HL-60/S4 treated with retinoic acid at 250 ng/mL for 4 days and 3 days (cell line): ENCODE data around the gene CXCR4.
"Not testable (repeated sequence)": the region's sequence is repeated elsewhere in the genome, so short reads cannot be mapped to it uniquely, and the experiment has no call there.

Source experiments
- in situ Hi-C: fragments of 300-500 bp; cut with MboI; formaldehyde crosslinking; loops from 2 replicates; pipeline ENCODE4 v1.7.0; 2022; ENCODE audit warnings: low sequenced_read_pairs

The CXCR4 gene

DNA sequence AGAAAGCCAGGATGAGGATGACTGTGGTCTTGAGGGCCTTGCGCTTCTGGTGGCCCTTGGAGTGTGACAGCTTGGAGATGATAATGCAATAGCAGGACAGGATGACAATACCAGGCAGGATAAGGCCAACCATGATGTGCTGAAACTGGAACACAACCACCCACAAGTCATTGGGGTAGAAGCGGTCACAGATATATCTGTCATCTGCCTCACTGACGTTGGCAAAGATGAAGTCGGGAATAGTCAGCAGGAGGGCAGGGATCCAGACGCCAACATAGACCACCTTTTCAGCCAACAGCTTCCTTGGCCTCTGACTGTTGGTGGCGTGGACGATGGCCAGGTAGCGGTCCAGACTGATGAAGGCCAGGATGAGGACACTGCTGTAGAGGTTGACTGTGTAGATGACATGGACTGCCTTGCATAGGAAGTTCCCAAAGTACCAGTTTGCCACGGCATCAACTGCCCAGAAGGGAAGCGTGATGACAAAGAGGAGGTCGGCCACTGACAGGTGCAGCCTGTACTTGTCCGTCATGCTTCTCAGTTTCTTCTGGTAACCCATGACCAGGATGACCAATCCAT, 2.7 kb downstream of the CXCR4 start:
- in situ Hi-C loops, result no loop called here

DNA sequence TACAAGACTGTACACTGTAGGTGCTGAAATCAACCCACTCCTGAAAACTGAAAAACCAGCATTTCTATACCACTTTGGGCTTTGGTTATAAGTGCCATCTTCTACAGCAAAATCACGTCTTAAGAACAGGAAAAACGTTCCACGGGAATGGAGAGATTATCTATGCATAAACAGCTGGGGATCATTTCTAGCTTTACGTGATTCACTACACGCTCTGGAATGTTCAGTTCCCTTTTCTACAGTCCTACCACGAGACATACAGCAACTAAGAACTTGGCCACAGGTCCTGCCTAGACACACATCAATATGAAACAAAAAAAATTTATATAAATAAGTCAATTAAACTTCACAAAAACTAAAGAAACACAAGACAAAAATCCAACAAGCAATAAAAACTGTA, 3.6 kb downstream of the CXCR4 start:
- in situ Hi-C loops, result no loop called here

DNA sequence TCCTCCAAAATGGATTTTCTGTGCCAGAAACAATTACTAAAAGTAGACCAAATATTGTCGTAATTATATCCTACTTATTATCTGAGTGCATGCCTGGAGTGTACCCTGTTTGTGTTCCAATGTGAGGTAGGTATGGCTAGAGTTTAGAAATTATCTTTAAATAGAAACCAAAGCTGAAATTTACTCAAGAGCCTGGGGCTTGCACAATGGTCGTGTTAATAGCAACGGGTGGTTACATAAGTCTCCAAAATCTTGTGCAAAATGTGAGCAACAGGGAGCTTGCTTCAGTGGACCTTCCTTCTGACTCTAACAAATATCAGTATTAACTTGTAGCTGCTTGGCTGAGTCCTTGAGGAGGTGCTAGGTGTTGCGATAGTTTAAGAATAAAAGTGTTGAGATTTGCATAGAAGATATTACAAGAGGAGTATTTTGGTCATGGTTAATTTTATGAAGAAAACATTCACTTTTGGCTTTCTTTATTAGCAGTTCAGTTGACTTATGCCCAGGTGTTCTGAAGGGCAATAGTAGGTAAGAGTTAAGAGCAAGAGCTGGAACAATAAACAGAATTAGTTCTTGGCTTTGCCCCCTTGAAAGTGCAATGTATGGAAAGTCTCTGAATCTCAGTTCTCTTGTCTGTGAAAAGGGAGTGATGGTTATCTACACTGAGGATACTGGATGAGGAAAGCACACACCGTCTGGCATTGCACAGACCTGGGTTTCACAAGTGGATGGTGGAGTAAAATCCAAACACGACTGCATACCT, 4.6 kb downstream of the CXCR4 start:
- in situ Hi-C loops, result no loop called here

DNA sequence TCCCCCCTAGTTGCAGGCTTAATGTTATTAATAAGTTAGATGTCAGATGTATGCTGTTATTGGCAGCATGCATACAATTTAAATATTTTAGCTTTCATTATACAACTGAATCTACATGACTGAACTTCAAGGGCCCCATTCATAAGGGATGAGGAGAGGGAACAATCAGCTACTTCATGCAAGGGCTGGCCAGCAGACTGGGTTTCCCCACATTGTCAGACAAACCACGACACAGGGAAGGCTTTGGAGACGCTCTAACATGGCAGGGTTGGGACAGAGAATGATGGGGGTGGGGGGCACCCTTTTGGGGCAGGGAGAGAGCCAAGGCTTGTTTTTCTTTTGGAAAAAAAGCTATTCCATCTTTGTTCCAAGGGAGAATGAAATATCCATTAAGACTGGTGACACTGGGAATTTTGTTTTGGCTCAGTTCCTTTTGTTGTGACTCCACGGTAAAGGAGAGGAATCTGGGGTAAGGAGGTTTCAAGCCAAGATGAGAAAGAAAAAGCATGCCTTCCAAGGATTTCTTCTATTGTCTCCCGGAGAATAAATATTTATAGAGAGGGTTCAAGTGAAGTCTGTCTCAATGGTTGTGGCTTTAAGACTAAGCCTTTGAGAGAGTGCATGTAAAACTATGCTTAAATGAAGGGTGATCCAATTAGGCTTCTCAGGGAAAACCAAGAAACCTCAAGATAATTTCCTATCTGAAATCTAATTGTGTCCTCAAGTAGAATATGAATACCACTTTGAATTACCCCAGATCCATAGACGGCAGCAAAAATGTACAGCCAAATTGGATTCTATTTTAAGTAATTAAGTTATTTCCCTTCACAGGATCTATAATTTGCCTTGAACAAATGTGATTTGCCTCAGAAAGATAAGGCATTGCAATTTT, 5.4 kb downstream of the CXCR4 start:
- in situ Hi-C loops, result no loop called here

DNA sequence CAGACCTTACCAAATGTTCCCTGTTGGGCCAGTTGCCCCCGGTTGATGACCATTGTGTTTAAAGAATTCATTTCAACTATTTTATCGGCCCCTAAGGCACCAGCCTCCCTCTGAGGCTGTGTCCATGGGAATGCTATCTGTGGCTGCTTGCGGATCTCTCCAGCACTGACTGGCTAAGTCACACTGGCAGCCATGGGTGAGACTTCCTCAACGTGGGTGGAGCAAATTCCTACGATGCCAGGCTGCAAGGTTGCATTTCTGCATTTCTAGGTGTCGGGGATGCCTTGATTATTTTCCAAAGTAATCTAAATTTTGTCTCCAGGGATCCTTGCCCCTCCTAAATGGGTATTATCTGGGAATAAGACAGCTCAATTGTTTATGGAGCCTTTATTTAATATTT, 6.2 kb downstream of the CXCR4 start:
- in situ Hi-C loops, result no loop called here

DNA sequence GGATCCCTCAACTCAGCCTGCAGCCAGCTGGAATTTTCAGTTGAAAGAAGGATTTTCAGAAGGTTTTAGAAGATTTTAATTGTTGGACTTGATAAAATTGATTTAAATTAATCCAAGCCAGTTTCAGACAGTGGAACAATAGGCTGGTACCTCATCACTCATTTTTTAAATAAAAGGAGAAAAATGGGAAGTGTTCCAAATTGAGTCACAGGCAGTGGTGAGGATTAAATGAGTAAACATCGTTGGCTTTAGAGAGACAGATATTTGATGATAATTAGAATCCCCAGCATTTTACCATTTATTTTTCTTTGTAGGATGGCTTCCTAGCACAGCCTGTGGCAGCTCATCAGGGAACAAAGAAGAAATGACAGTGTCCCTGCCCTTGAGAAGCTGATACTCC, 7.4 kb downstream of the CXCR4 start:
- in situ Hi-C loops, result no loop called here

DNA sequence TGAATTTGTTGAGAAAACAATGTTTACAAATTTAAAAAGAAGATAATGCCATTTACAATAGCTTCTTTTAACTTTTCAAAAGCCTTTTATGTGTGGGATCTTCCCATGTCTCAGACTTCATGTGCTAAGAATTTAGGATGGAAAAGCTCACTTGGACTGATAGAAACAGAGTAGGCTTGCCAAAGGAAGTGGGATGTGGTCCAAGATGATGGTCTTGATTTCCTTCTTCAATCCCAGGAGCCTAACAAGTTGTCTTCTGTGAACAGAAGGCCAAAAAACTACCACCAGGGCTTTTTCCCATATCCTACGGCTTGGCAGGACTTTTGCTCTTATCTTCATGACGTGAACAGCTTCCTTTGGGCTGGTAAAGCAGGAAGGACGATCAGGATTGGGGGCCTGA, 9.5 kb downstream of the CXCR4 start:
- in situ Hi-C loops, result no loop called here

DNA sequence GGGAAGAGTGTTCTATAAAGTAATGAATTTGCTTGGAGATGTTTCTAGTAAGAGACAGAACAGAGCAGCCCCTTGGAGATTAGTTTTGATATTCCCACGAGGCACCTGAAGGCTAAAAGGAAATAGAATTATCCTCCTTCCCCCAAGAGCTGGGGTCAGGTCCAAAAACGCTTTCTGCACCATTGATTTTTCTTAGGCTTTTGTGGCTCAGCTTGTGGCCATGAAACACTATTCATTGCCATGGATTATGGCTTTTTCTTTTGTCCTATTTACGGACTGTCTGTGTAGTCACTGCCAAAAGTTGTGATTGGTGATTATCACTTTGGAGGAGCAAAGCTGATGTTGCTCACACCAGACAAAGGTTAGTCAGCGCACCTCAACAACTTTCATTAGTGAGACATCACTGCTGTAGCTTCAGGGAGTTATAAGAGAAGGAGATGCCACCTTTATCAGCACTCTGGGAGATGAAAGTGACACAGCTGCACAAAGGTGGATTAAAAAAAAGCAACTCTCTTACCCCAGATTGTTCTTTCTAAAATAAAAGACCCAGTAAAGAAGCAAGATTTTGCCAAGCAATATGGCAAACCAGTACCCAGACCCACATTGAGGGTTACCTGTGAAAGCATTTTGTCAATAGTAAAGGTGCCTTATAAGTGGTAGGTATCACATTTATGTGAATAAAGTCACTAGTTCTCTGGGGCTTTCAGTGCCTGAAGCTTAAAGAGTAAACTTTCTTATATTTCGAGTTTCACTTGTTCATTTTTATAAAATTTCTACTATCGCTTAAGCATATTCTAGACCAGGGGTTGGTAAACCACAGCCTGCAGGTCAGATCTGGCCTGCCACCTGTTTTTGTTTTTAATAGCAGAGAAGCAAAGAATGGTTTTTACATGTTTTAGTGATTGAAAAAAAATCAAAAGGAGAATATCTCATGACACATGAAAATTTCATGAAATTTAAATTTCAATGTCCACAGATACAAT, 10.6 kb downstream of the CXCR4 start:
- in situ Hi-C loops, result no loop called here

DNA sequence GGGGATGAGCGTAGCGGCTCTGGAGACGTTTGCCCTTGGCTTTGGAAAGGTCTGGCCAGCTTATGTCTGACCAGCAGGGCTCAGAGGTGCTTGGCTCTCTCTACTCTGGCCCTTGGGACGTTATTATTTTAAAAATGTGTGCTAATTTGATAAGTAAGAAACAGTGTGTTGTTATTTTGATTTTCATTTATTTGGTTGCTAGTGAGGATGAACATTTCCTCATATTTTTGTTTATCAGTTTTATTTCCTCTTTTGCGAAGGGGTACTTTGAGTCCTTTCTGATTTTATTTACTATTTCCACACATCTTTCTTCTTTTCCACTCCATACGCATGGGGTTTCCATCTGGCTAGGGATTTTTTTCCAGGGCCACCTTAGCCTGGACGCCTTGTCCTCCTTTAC, 11.4 kb downstream of the CXCR4 start:
- in situ Hi-C loops, result no loop called here

DNA sequence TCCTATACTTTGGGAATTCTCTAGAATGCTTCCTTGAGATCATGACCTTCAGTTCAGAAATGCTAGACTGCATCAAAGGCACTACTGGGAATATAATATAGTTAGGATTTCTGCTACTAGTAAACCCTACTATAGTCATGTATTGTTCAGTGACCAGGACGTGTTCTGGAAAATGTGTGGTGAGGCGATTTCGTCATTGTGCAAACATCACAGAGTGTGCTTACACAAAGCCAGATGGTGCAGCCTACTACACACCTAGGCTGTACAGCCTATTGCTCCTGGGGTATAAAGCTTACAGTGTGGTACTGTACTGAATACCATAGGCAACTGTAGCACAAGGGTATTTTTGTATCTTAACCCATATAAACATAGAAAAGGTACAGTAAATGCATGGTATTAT, 13.0 kb downstream of the CXCR4 start:
- in situ Hi-C loops, result no loop called here

DNA sequence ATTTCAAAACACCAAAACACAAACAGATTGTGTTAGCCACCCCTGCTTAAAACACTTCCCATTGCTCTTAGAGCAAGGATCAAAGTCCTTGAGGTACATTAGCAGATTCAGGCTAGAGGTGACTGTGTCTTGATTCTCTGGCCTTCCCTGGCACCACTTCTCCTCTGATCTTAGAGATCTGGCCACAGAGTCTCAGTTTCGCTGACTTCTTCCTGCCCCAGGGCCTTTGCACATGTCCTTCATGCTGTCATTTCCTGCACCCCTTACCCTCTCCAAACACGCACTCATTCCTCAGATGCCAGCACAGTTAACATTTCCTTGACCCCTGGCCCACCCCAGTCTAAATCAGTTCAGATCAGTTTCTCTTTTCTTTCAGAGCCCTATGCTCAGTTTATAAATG, 16.9 kb downstream of the CXCR4 start:
- in situ Hi-C loops, result no loop called here

DNA sequence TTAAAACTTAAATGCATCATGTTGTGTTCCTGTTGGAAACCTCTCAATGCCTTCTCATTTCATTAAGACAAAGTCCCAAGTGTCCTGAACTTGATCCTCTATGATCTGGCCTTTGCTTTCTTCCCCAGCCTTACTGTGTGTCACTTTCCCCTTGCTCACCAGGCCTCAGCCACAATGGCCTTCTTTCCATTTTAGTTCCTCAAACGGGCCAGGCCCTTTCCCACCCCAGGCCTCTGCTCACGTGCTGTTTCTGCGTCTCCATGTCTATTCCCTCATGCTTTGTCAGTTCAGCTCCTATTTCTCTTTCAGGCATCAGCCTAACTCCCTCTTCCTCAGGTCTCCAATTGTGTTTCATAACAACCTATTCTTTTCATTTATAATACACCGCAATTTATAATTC, 19.5 kb downstream of the CXCR4 start:
- in situ Hi-C loops, result no loop called here

DNA sequence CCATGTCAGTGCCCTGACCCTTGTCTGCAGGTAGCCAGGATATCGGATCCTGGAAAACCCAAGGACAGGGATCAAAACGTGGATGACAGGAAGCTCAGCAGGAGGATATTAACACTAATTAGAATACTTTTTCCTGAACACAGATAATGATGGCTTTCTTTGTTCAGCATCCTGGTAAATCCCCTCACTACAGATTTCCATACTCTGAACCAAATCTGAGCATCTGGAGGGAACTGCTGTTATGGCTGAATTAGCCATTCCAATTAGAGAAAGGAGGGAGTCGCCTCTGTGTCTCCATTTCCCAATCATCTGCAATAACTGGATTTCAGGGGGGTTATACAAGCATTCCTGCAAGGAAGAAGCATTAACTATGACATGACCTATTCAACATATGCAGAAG, 24.4 kb downstream of the CXCR4 start:
- in situ Hi-C loops, result no loop called here

DNA sequence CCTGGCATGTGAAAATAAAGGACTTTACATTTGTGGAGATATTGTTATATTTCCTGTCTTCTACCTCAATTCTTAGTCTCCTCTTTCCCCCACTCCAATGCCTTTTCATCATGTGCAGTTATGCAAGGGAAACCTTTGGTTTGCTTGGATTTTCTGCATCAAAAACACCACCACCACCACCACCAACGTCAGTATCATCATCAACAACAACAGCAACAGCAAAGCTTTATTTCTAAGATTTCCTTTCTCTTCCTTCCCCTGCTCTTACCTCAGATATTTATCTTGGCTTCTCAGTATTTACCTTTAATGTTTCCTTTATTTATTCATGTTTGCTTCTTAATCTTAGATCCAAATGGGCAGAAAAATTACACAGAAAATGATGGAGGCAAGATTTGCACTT, 26.1 kb downstream of the CXCR4 start:
- in situ Hi-C loops, result no loop called here

DNA sequence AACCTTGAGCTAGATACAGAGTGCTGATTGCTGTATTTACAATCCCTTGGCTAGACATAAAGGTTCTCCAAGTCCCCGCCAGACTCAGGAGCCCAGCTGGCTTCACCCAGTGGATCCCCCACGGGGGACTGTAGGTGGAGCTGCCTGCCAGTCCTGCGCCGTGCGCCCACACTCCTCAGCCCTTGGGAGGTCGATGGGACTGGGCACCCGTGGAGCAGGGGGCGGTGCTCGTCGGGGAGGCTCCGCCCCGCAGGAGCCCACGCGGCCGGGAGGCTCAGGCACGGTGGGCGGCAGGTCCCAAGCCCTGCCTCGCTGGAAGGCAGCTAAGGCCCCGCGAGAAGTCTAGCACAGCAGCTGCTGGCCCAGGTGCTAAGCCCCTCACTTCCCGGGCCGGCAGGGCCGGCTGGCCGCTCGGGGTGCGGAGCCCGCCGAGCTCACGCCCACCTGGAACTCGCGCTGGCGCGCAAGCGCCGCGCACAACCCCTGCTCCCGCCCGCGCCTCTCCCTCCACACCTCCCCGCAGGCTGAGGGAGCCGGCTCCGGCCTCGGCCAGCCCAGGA, 30.0 kb downstream of the CXCR4 start:
- in situ Hi-C loops, result not testable (repeated sequence)

DNA sequence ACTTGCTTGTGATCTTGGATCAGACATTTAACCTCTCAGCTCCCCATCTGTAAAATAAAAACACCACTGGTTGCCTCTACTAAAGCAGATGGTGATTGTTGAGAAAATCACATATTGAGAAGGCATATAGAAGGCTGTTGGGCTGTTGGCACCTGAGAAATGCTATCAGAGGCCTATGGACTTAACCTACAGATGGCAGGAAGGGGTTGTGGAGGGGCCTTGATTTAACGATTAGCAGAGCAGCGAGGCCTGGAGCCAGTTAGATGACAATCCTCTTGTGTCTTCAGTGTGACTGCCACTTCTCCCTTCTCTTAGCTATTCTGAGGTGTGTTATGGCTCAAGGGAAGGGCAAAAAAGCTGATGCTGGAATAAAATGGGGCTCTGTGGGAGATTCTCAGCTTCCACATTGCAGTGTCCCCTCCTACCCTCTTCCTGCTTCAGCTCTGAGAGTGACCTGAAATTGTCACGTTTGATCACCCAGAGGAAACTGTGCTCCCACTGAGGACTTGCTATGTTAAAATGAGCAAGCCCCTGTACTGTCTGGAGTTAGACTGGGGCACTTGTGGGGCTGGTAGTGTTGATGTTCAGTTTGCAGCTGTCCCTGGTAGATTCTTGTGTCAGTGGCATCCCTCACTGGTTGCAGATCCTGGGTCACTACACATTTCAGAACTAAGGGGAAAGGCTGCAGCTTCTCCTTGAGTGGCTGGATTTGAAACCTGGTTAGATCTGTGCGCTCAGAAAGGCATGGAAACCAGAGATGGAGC, 31.5 kb downstream of the CXCR4 start:
- in situ Hi-C loops, result no loop called here

DNA sequence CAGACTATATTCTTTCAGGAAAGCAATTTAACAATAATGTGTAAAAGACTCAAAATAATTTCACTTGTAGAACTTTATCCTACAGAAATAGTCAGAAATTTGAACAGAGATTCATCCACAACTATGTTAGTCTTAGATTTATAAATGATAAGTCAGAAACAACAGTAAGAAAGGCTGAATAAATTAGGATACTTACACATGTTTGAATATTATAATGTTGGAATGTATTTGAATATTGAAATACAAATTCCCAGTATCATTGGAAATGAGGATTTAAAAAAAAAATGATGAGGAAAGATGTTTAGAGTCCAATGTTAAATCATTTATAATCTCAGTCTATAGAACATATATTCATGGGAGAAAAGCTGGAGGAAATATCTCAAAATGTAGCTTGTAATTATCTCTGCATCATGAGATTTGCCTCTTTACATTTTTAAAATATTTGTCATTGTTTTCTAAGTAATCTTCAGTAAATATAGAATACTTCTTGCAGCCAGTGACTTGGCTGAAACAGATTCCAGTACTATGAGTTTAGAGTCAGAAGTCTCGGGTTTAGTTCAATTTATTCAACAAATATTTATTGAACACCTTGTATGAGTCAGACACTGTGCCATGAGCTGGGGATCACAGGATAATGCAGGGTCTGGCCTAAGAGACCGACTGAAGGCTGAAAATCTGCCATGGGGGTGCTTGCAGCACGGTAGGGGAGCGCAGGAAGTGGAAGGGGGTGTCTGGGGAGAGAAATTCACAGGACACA, 32.3 kb downstream of the CXCR4 start:
- in situ Hi-C loops, result no loop called here

DNA sequence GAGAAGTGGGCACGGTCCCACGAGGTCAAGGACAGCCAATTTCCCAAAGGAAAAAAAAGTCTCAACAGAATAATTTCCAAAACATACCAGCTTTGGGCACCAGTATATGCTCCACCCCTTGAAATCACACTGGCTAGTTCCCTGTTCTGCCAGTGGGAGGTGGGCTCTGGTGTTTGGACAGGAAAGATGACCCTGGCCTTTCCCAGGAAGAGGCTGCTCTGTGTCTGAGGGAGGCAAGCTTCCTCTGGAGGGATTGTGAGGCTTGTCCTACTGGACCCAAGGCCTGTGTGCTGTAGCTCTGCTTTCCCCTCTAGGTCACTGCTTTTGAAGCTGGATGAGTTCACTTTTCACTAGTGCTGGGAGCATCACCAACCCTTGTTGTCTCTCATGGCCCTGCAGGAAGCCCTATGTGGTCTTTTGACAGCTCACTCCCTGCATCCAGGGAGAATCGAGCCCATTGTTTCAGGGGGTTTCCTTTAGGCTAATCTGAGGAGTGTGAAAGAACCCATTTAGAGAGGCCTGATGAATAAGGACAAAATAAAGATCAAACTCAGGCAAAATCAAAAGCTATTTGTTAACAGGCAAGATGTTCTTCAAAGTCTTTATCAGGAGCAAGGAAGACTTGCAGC, 36.3 kb downstream of the CXCR4 start:
- in situ Hi-C loops, result no loop called here

DNA sequence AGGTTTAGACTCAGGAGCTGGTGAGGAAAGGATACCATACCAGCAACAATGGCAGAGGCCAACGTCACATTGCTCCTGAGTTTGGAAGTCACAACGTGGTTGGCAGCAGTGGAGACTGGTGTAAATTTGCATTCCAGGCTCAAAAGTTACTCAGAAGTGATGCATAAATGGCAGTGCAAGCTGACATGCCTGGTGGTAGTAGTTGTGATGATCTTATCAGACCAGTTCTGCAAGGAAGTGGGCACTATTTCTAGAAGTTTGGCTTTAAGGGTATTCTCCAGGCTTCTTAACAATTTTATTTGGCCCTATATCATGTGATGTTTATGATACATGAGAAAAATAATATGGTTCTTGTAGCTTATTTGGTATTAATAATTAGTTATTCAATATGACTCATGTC, 37.8 kb downstream of the CXCR4 start:
- in situ Hi-C loops, result no loop called here
